Endodermal cell (in vitro differentiated cells): ENCODE measurements around the gene C1QTNF9. TPM values are rescaled to one million over a fixed set of nuclear protein-coding genes. Genes with fewer than 3 reads are reported as not detected.
A peak's percentile ranks its signal among the peaks of the same experiment; 100 is the strongest.
"Not testable (repeated sequence)": the region's sequence is repeated elsewhere in the genome, so short reads cannot be mapped to it uniquely, and the experiment has no call there.

ENCODE experiments used
- DNase-seq: peaks from one replicate; pipeline ENCODE4 v3.0.0-alpha.2; 2017
- H3K27ac ChIP-seq: 2 replicates; pipeline ENCODE4 v1.5.1; 2013; ENCODE audit warnings: mild to moderate bottlenecking, low read depth, low read length, moderate library complexity
- H3K27me3 ChIP-seq: 2 replicates; pipeline ENCODE4 v1.6.1; 2013; ENCODE audit warnings: mild to moderate bottlenecking, low read length, moderate library complexity; ENCODE audit not compliant: insufficient read depth, control insufficient read depth, poor library complexity, severe bottlenecking
- H3K36me3 ChIP-seq: 2 replicates; pipeline ENCODE4 v1.7.0; 2013; ENCODE audit warnings: mild to moderate bottlenecking, low read length, moderate library complexity; ENCODE audit not compliant: control insufficient read depth, insufficient read depth
- H3K4me1 ChIP-seq: one replicate; pipeline ENCODE4 v1.7.0; 2013; ENCODE audit warnings: low read length; ENCODE audit not compliant: control insufficient read depth, insufficient read depth
- H3K4me3 ChIP-seq: 2 replicates; pipeline ENCODE4 v1.5.1; 2013; ENCODE audit warnings: mild to moderate bottlenecking, low read length, moderate library complexity
- H3K9ac ChIP-seq: 2 replicates; pipeline ENCODE4 v1.6.1; 2013; ENCODE audit warnings: mild to moderate bottlenecking, low read length, moderate library complexity; ENCODE audit not compliant: poor library complexity, severe bottlenecking; ENCODE audit errors: extremely low read depth
- H3K9me3 ChIP-seq: 2 replicates; pipeline ENCODE4 v1.6.1; 2013; ENCODE audit warnings: mild to moderate bottlenecking, low read length, moderate library complexity; ENCODE audit not compliant: control insufficient read depth
- H3K27ac Mint-ChIP-seq: 2 replicates; pipeline ENCODE4 v1.8.0; 2020; ENCODE audit warnings: mixed read lengths
- H3K27me3 Mint-ChIP-seq: 2 replicates; pipeline ENCODE4 v1.8.0; 2021; ENCODE audit warnings: mild to moderate bottlenecking, mixed read lengths; ENCODE audit not compliant: insufficient read depth
- H3K36me3 Mint-ChIP-seq: 2 replicates; pipeline ENCODE4 v1.8.0; 2020; ENCODE audit warnings: low read depth, mixed read lengths
- H3K4me1 Mint-ChIP-seq: 2 replicates; pipeline ENCODE4 v1.8.0; 2020; ENCODE audit warnings: mixed read lengths
- H3K4me3 Mint-ChIP-seq: 2 replicates; pipeline ENCODE4 v1.8.0; 2020; ENCODE audit warnings: mild to moderate bottlenecking, moderate library complexity, mixed read lengths
- H3K9me3 Mint-ChIP-seq: 2 replicates; pipeline ENCODE4 v1.8.0; 2020; ENCODE audit warnings: mild to moderate bottlenecking, mixed read lengths
- whole genome bisulfite sequencing, 2 experiments: methylation state at CpG; one replicate each; pipeline versions ENCODE4 v1.1.5 to v1.1.7; 2013; ENCODE audit warnings: missing lambda C conversion rate in 2 of 2, mixed read lengths in 1 of 2; ENCODE audit not compliant: insufficient coverage in 1 of 2, insufficient read length in 1 of 2; 5-methylcytosine and 5-hydroxymethylcytosine counted together
- total RNA-seq, 2 donors: library from RNA; stranded (reverse); fragmentation: NEBNext Ultra II Directional in 1 of 2; extraction: Animal tissue kit (Norgen Biotek cat#: 25700) in 1 of 2; gene quantifications; 2 replicates in 1 of 2; 3 replicates in 1 of 2; pipeline ENCODE4 v1.2.1, GENCODE V29; 2021
- TF ChIP-seq, protein P1 (sequence below): fragments of 200-600 bp; sonication (generic); conservative IDR thresholded peaks from 2 replicates; pipeline ENCODE4 v1.5.0; 2021; ENCODE audit warnings: antibody characterized with exemption, mild to moderate bottlenecking

Gene C1QTNF9
- total RNA-seq, 2 donors from 2014 or later: not detected

DNA sequence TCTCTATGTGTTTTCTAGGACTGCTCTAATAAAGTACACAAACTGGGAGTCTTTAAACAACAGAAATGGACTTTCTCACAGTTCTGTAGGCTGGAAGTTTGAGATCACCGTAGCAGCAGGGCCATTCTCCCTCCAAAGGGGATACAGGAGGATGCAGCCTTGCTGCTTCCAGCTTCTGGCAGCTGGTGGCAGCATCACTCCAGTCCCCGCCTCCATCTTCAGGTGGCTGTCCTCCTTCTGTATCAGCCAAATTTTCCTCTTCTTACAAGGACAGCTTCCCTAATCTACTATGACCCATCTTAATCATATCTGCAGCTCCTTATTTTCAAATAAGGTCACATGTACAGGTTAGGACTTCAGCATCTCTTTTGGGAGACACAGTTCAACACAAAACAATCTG, 13.1 kb downstream of the C1QTNF9 start:
- peak; percentile 52 for DNase-seq
- not testable (repeated sequence) for H3K27ac Mint-ChIP-seq, H3K27ac ChIP-seq, H3K4me1 Mint-ChIP-seq, H3K36me3 Mint-ChIP-seq, H3K4me3 Mint-ChIP-seq, H3K9me3 Mint-ChIP-seq, H3K9me3 ChIP-seq, H3K4me3 ChIP-seq, H3K36me3 ChIP-seq, H3K9ac ChIP-seq, H3K4me1 ChIP-seq, H3K27me3 Mint-ChIP-seq, H3K27me3 ChIP-seq
- WGBS, 2 experiments: 20 to 58% methylated on average over 1 to 2 of the region's 2 CpGs
- TF ChIP-seq, protein P1, sequence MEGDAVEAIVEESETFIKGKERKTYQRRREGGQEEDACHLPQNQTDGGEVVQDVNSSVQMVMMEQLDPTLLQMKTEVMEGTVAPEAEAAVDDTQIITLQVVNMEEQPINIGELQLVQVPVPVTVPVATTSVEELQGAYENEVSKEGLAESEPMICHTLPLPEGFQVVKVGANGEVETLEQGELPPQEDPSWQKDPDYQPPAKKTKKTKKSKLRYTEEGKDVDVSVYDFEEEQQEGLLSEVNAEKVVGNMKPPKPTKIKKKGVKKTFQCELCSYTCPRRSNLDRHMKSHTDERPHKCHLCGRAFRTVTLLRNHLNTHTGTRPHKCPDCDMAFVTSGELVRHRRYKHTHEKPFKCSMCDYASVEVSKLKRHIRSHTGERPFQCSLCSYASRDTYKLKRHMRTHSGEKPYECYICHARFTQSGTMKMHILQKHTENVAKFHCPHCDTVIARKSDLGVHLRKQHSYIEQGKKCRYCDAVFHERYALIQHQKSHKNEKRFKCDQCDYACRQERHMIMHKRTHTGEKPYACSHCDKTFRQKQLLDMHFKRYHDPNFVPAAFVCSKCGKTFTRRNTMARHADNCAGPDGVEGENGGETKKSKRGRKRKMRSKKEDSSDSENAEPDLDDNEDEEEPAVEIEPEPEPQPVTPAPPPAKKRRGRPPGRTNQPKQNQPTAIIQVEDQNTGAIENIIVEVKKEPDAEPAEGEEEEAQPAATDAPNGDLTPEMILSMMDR: peak; percentile 75

DNA sequence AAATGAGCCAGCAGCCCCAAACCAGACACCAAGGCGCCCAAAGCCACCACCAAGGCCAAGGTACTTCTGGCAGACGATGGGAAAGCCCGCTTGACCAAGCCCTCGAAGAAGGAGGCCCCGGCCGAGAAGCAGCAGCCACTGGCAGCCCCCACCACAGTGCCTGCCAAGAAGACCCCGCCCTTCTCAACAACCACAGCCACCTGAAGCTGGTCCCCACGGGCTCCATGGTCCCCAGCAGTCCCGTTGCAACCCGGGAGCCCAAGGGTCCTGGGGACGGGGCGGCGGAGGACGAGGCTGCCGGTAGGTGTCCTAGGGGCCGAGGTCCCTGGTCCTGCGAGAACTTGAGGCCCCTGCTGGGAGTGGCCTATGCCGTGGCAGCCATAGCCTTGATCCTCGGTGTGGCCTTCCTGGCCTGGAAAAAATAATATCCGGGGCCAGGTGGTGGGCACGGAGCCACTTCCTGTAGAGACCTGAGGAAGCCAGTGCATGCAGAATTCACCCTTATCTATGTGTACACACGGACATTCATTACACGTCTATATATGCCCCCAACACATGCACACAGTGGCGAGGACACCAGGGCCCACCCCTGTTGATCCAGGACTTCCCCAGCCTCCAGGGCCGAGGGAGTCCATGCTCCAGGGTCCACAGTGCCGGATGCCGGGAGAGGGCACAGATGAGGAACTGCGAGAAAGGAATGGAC, 13.8 kb downstream of the C1QTNF9 start:
- Mint-ChIP-seq H3K27me3 (peaks cover 5% of the 10 kb centered on the region), H3K4me1 (no peaks in the 10 kb centered on the region), H3K27ac (no peak overlapping the region), H3K4me3 (no peak overlapping the region), H3K9me3 (no peaks in the 10 kb centered on the region), H3K36me3 (no peaks in the 10 kb centered on the region)
- WGBS, 2 experiments: 94 to 100% methylated on average over 6 to 28 of the region's 28 CpGs
- Histone ChIP-seq H3K4me3 (no peak overlapping the region), H3K36me3 (no peaks in the 10 kb centered on the region), H3K4me1 (no peaks in the 10 kb centered on the region), H3K27me3 (no peaks in the 10 kb centered on the region), H3K9ac (no peak overlapping the region), H3K9me3 (no peaks in the 10 kb centered on the region), H3K27ac (no peak overlapping the region)
- TF ChIP-seq, protein P1: no peak
- peak; percentile 34 for DNase-seq

DNA sequence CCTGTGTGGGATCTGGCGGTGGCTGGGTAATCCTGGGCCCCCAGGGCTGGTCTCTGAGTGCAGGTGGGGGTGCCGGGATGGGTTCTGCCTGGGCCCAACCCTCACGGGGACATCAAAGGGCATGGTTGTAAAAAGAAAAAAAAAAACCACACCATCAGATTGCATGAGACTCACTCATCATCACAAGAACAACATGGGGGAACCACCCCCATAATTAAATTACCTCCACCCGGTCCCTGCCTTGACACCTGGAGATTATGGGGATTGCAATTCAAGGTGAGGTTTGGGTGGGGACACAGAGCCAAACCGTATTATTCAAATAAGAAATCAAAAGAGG, 14.3 kb downstream of the C1QTNF9 start:
- TF ChIP-seq, protein P1: no peak
- H3K27ac ChIP-seq: no peak overlapping the region
- no peaks in the 10 kb centered on the region for H3K9me3 ChIP-seq
- H3K4me3 Mint-ChIP-seq: no peak overlapping the region
- no peaks in the 10 kb centered on the region for H3K4me1 Mint-ChIP-seq
- no peak overlapping the region for H3K27ac Mint-ChIP-seq
- H3K27me3 ChIP-seq: no peaks in the 10 kb centered on the region
- no peak overlapping the region for H3K4me3 ChIP-seq
- no peaks in the 10 kb centered on the region for H3K36me3 Mint-ChIP-seq
- no peaks in the 10 kb centered on the region for H3K36me3 ChIP-seq
- H3K9ac ChIP-seq: no peak overlapping the region
- no peaks in the 10 kb centered on the region for H3K9me3 Mint-ChIP-seq
- H3K27me3 Mint-ChIP-seq: peaks cover 9% of the 10 kb centered on the region
- no peak for DNase-seq
- no peaks in the 10 kb centered on the region for H3K4me1 ChIP-seq
- 84 to 100% methylated on average over 3 to 5 of the region's 5 CpGs for WGBS, 2 experiments

DNA sequence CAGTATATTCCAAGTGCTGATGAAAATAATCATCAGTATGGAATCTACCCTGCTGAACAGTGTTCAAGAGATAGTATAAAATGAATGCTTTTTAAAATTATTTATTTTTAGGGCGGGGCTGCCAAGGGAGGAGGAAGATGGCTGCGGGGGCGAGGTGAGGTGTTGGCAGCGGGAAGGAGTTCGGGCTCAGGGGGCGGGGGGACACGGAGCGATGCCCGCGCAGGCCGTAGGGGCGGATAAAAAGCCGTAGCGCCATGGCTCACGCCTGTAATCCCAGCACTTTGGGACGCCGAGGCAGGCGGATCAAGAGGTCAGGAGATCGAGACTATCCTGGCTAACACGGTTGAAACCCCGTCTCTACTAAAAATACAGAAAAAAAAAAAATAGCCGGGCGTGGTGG, 18.2 kb downstream of the C1QTNF9 start:
- not testable (repeated sequence) for H3K36me3 Mint-ChIP-seq, H3K27me3 ChIP-seq, H3K4me1 Mint-ChIP-seq, H3K4me3 ChIP-seq, H3K27ac ChIP-seq, H3K36me3 ChIP-seq, H3K27ac Mint-ChIP-seq, H3K9me3 Mint-ChIP-seq, DNase-seq, H3K4me1 ChIP-seq, H3K9me3 ChIP-seq, H3K9ac ChIP-seq
- H3K4me3 Mint-ChIP-seq: peak overlapping the region; percentile 42
- 94 to 96% methylated on average over 16 to 23 of the region's 23 CpGs for WGBS, 2 experiments
- H3K27me3 Mint-ChIP-seq: peaks cover 11% of the 10 kb centered on the region
